ENCODE data around the gene SMNDC1. TPM values are rescaled to one million over a fixed set of nuclear protein-coding genes. Genes with fewer than 3 reads are reported as not detected.

Gene SMNDC1
- total and polyA plus RNA-seq, 10 donors = 10.3 to 34.8 (median 19.7) TPM

GRCh38 chr10:110263164-110263563 is 41.6 kb downstream of the SMNDC1 start:
- TF ChIP-seq POLR2A (IDR thresholded peaks at IDR 0.05) (no peak), CTCF (IDR thresholded peaks at IDR 0.05 in 8 of 11, conservative IDR thresholded peaks at IDR 0.05 in 3 of 11) (no peak)
- no peaks in the 10 kb centered on the region for H3K27me3 ChIP-seq (replicated peaks in 1 of 7)
- intact Hi-C loops (cut with DNase I; ENCODE audit: low total_unique reads) = no loop called here
- 84 to 100% (median 87%) methylated on average over 1 of the region's 1 CpG for WGBS, 5 donors
- H3K4me1 ChIP-seq = peaks cover 0 to 7% (median under 1%) of the 10 kb centered on the region in 6 donors
- H3K9me3 ChIP-seq = no peaks in the 10 kb centered on the region
- no peak overlapping the region for H3K4me3 ChIP-seq
- DNase-seq = no peak
- H3K27ac ChIP-seq = peak overlapping the region in 1 of 8 donors; percentile 22
- no peaks in the 10 kb centered on the region for H3K36me3 ChIP-seq

DNA sequence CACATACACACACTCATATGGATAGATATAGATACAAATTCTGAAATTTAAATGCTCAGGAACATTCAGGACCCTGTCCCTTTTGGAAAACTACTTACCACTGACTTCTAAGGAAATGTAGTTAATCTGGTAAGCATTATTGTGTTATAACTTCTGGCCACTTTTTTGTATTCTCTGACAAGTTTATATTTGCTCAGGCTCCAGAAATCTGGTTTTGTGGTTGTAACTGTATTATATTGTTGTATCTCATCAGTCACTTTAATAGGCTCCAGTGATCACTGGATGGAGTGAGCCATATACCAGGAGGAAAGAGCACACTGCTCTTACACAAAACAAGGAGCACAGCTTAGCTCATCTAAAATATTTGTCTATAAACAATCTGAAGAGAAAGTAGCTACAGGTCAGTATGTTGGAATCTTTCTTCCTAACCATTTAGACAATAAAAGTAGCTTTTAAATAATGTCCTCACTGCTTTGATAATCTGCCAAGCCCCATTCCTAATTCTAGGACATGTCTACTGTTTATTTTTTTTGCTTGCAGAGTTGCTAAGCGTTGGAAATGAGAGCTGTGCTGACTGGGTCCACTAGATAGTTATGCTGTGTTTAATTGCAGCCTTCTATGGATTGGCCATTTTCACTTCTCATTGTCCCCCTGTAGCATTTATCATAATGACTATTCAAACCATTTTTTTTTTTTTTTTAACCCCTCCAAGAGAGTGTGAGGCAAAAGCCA is 43.8 kb downstream of the SMNDC1 start:
- no peaks in the 10 kb centered on the region for H3K4me1 ChIP-seq
- no peak for TF ChIP-seq CTCF (IDR thresholded peaks at IDR 0.05 in 8 of 11, conservative IDR thresholded peaks at IDR 0.05 in 3 of 11)
- no peak for TF ChIP-seq POLR2A (IDR thresholded peaks at IDR 0.05)
- no peak for TF ChIP-seq POLR2AphosphoS5 (IDR thresholded peaks at IDR 0.05)
- H3K36me3 ChIP-seq = peaks cover 0 to 1% (median 0%) of the 10 kb centered on the region in 6 donors
- no peak for DNase-seq
- no peaks in the 10 kb centered on the region for H3K27me3 ChIP-seq (replicated peaks in 1 of 7)
- intact Hi-C loops (cut with DNase I; ENCODE audit: low total_unique reads) = no loop called here
- H3K4me3 ChIP-seq = no peak overlapping the region
- H3K27ac ChIP-seq = no peak overlapping the region
- 83 to 100% (median 88%) methylated on average over 1 of the region's 1 CpG for WGBS, 5 donors
- H3K9me3 ChIP-seq = peaks cover 0 to 3% (median 0%) of the 10 kb centered on the region in 8 donors

DNA sequence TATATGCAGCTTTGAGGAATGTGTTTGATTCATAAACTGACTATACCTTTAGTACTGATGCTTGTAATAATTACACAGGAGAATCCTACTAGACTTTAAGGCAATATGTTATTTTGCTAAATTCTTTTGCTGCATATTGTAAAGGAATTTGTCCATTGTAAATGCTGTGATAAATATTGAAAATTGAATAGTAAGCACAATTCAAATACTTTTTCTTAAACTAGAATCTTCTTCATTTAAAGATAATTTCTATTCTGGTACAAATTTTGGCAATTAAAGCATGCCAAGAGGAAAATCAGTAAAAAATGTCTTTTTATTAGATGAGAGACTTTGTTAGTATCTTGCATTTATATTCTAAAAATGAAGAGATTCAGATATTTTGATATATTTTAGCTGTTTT is 45.4 kb downstream of the SMNDC1 start:
- Histone ChIP-seq H3K4me3 (no peak overlapping the region), H3K9me3 (peaks cover 0 to 9% (median 0%) of the 10 kb centered on the region in 8 donors), H3K4me1 (peaks cover 0 to 5% (median 0%) of the 10 kb centered on the region in 6 donors), H3K27me3 (replicated peaks in 1 of 7) (no peaks in the 10 kb centered on the region), H3K27ac (no peak overlapping the region), H3K36me3 (peaks cover 0 to 6% (median 0%) of the 10 kb centered on the region in 6 donors)
- no peak for DNase-seq
- no peak for TF ChIP-seq POLR2A (IDR thresholded peaks at IDR 0.05)
- TF ChIP-seq CTCF (IDR thresholded peaks at IDR 0.05 in 8 of 11, conservative IDR thresholded peaks at IDR 0.05 in 3 of 11) = no peak
- no peak for TF ChIP-seq POLR2AphosphoS5 (IDR thresholded peaks at IDR 0.05)
- intact Hi-C loops (cut with DNase I; ENCODE audit: low total_unique reads) = no loop called here

- intact Hi-C loops (cut with DNase I; ENCODE audit: low total_unique reads) = no loop called here
- DNase-seq = no peak
- Histone ChIP-seq H3K9me3 (peaks cover 0 to 9% (median 0%) of the 10 kb centered on the region in 8 donors), H3K27me3 (replicated peaks in 1 of 7) (no peaks in the 10 kb centered on the region), H3K27ac (no peak overlapping the region), H3K4me3 (no peak overlapping the region), H3K4me1 (peaks cover 0 to 13% (median 0%) of the 10 kb centered on the region in 6 donors), H3K36me3 (peaks cover 0 to 6% (median 0%) of the 10 kb centered on the region in 6 donors)
- 87 to 100% (median 93%) methylated on average over 1 of the region's 1 CpG for WGBS, 5 donors
- TF ChIP-seq CTCF (IDR thresholded peaks at IDR 0.05 in 8 of 11, conservative IDR thresholded peaks at IDR 0.05 in 3 of 11) (no peak), POLR2A (IDR thresholded peaks at IDR 0.05) (no peak), POLR2AphosphoS5 (IDR thresholded peaks at IDR 0.05) (no peak)
These were observed 46.2 kb downstream of the SMNDC1 start for GRCh38 chr10:110258542-110258941.

Data from spleen (tissue), 11 donors.